Subcutaneous adipose tissue (tissue), 4 donors: ENCODE measurements around the gene TRIM40. TPM values are rescaled to one million over a fixed set of nuclear protein-coding genes. Genes with fewer than 3 reads are reported as not detected.

Experiments used
- CTCF ChIP-seq: fragments of 450-650 bp; IDR thresholded peaks from one replicate; pipeline ENCODE4 v1.5.1; 2016; ENCODE audit warnings: low read depth, mild to moderate bottlenecking, control low read depth, antibody characterized with exemption, moderate library complexity
- total RNA-seq, 4 donors: library from RNA; depleted of rRNA; stranded (reverse); fragments of >200 nt; gene quantifications; one replicate each; pipeline ENCODE4 v1.1.0, GENCODE V29; 2016

Gene TRIM40
- total RNA-seq, 4 donors from 2014 or later, result not detected

GRCh38 chr6:30172681-30173080 is 36.7 kb downstream of the TRIM40 start:
- TF ChIP-seq CTCF, result no peak

- no peak for TF ChIP-seq CTCF
Observed at GRCh38 chr6:30175765-30176164, 39.8 kb downstream of the TRIM40 start.

GRCh38 chr6:30178837-30179236 is 42.9 kb downstream of the TRIM40 start:
- TF ChIP-seq CTCF, result no peak

GRCh38 chr6:30180145-30180544 is 44.2 kb downstream of the TRIM40 start:
- no peak for TF ChIP-seq CTCF

GRCh38 chr6:30184417-30185031 is 48.6 kb downstream of the TRIM40 start:
- no peak for TF ChIP-seq CTCF

- no peak for TF ChIP-seq CTCF
Observed at GRCh38 chr6:30185846-30186484, 50.0 kb downstream of the TRIM40 start.

- TF ChIP-seq CTCF, result no peak
Observed at GRCh38 chr6:30188541-30188940, 52.6 kb downstream of the TRIM40 start.
